Measurements from ENCODE around the gene PLXNA3. TPM values are rescaled to one million over a fixed set of nuclear protein-coding genes. Genes with fewer than 3 reads are reported as not detected.

PLXNA3 gene
- total RNA-seq, 1 donor from 2014 or later, result 128 TPM

- Mint-ChIP-seq H3K27ac (no peak overlapping the region), H3K9me3 (no peaks in the 10 kb centered on the region), H3K27me3 (ENCODE audit: low read depth) (no peaks in the 10 kb centered on the region), H3K4me1 (peaks cover 3% of the 10 kb centered on the region), H3K36me3 (peaks cover 11% of the 10 kb centered on the region), H3K4me3 (peak overlapping the region; percentile 28)
- DNase-seq (ENCODE audit: low spot score in 2 of 2, unreplicated experiment in 2 of 2), result no peak
- no peak for TF ChIP-seq CTCF (IDR thresholded peaks at IDR 0.05; ENCODE audit: unreplicated experiment)
Observed at GRCh38 chrX:154445776-154446175, 12.3 kb upstream of the PLXNA3 start.

GRCh38 chrX:154446430-154446829 is 11.7 kb upstream of the PLXNA3 start:
- no peaks in the 10 kb centered on the region for H3K9me3 Mint-ChIP-seq
- H3K4me3 Mint-ChIP-seq, result no peak overlapping the region
- H3K4me1 Mint-ChIP-seq, result peaks cover 3% of the 10 kb centered on the region
- peaks cover 11% of the 10 kb centered on the region for H3K36me3 Mint-ChIP-seq
- no peaks in the 10 kb centered on the region for H3K27me3 Mint-ChIP-seq (ENCODE audit: low read depth)
- no peak overlapping the region for H3K27ac Mint-ChIP-seq
- no peak for TF ChIP-seq CTCF (IDR thresholded peaks at IDR 0.05; ENCODE audit: unreplicated experiment)
- DNase-seq (ENCODE audit: low spot score in 2 of 2, unreplicated experiment in 2 of 2), result no peak

- peaks cover 16% of the 10 kb centered on the region for H3K36me3 Mint-ChIP-seq
- no peak overlapping the region for H3K4me3 Mint-ChIP-seq
- no peak overlapping the region for H3K27ac Mint-ChIP-seq
- DNase-seq (ENCODE audit: low spot score in 2 of 2, unreplicated experiment in 2 of 2), result no peak
- H3K4me1 Mint-ChIP-seq, result peaks cover 1% of the 10 kb centered on the region
- no peak for TF ChIP-seq CTCF (IDR thresholded peaks at IDR 0.05; ENCODE audit: unreplicated experiment)
- no peaks in the 10 kb centered on the region for H3K27me3 Mint-ChIP-seq (ENCODE audit: low read depth)
- peaks cover 8% of the 10 kb centered on the region for H3K9me3 Mint-ChIP-seq
Observed at GRCh38 chrX:154448484-154448883, 9.6 kb upstream of the PLXNA3 start.

DNA sequence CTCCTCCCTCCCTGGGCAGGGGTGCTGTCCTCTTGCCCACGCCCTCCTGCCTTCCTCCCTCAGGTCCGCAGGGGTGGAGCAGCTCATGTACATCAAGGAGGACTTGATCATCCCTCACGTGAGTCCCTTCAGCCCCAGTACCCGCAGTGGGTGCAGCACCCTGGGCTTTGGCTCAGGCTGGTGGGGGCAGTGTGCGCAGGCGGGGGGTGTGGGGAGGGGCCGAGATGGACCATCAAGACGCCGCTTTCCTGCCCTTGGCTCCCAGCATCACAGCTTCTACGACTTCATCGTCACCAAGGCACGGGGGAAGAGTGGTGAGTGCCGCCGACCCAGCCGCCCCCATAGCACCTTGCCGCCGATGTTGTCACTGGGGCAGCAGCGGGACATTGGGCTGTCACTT is 8.5 kb upstream of the PLXNA3 start:
- H3K27ac Mint-ChIP-seq, result no peak overlapping the region
- peaks cover 16% of the 10 kb centered on the region for H3K36me3 Mint-ChIP-seq
- no peak overlapping the region for H3K4me3 Mint-ChIP-seq
- no peaks in the 10 kb centered on the region for H3K27me3 Mint-ChIP-seq (ENCODE audit: low read depth)
- no peak for TF ChIP-seq CTCF (IDR thresholded peaks at IDR 0.05; ENCODE audit: unreplicated experiment)
- no peak for DNase-seq (ENCODE audit: low spot score in 2 of 2, unreplicated experiment in 2 of 2)
- no peaks in the 10 kb centered on the region for H3K4me1 Mint-ChIP-seq
- H3K9me3 Mint-ChIP-seq, result peaks cover 8% of the 10 kb centered on the region

- no peak for DNase-seq (ENCODE audit: low spot score in 2 of 2, unreplicated experiment in 2 of 2)
- H3K9me3 Mint-ChIP-seq, result peaks cover 8% of the 10 kb centered on the region
- H3K27me3 Mint-ChIP-seq (ENCODE audit: low read depth), result no peaks in the 10 kb centered on the region
- no peaks in the 10 kb centered on the region for H3K4me1 Mint-ChIP-seq
- no peak overlapping the region for H3K4me3 Mint-ChIP-seq
- no peak overlapping the region for H3K27ac Mint-ChIP-seq
- no peak for TF ChIP-seq CTCF (IDR thresholded peaks at IDR 0.05; ENCODE audit: unreplicated experiment)
- peaks cover 16% of the 10 kb centered on the region for H3K36me3 Mint-ChIP-seq
Observed at GRCh38 chrX:154450312-154450711, 7.8 kb upstream of the PLXNA3 start.

GRCh38 chrX:154452823-154453222 is 5.3 kb upstream of the PLXNA3 start:
- DNase-seq (ENCODE audit: low spot score in 2 of 2, unreplicated experiment in 2 of 2), result no peak
- no peak overlapping the region for H3K4me3 Mint-ChIP-seq
- no peak overlapping the region for H3K27ac Mint-ChIP-seq
- peaks cover 12% of the 10 kb centered on the region for H3K9me3 Mint-ChIP-seq
- H3K27me3 Mint-ChIP-seq (ENCODE audit: low read depth), result no peaks in the 10 kb centered on the region
- TF ChIP-seq CTCF (IDR thresholded peaks at IDR 0.05; ENCODE audit: unreplicated experiment), result no peak
- peaks cover 12% of the 10 kb centered on the region for H3K36me3 Mint-ChIP-seq
- H3K4me1 Mint-ChIP-seq, result no peaks in the 10 kb centered on the region
